Activated T-helper 1 cell treated with anti-CD3 and anti-CD28 coated beads, Interleukin-2, amount 50 U/mL, for 16 hours (primary cell): ENCODE results near the gene ROR2.

Source experiments
- DNase-seq, 2 donors: peaks; one replicate each; pipeline ENCODE4 v3.0.0-alpha.2; 2020; ENCODE audit warnings: low read depth in 1 of 2, low spot score in 1 of 2

The ROR2 gene

GRCh38 chr9:91724609-91725505, 225.2 kb downstream of the ROR2 start:
- DNase-seq: no peak

DNA sequence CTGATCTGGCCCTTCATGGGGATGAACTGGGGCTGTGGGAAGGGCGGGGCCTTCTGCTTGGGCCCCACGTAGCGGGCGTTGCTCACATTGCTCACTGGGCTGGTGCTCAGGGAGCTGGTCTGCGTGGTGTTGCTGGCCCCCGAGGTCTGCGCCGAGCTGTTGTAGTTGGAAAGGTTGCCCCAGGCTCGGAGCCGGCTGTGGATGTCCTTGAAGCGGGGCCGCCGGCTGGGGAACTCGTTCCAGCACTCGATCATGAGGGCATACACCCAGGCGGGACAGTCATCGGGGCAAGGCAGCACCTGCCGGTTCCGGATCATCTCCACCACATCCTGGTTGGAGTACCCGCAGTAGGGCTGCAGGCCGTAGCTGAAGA, 226.0 kb downstream of the ROR2 start:
- DNase-seq: no peak

- DNase-seq: no peak
Observed at GRCh38 chr9:91723420-91724067, 226.5 kb downstream of the ROR2 start.

GRCh38 chr9:91720751-91721705, 229.0 kb downstream of the ROR2 start:
- no peak for DNase-seq

- no peak for DNase-seq
Observed at GRCh38 chr9:91720313-91720712, 229.7 kb downstream of the ROR2 start.

GRCh38 chr9:91718071-91718470, 232.0 kb downstream of the ROR2 start:
- DNase-seq: no peak

DNA sequence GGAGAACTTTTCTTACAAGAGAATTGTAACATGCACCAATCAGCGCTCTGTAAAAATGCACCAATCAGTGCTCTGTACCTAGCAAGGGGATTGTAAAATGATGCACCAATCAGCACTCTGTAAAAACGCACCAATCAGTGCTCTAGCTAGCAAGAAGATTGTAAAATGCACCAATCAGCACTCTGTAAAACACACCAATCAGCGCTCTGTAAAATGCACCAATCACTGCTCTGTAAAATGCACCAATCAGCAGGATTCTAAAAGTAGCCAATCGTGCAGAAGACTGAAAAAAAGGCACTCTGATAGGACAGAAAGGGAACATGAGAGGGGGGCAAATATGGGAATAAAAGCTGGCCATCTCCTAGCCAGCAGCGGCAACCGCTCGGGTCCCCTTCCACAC, 233.2 kb downstream of the ROR2 start:
- no peak for DNase-seq

DNA sequence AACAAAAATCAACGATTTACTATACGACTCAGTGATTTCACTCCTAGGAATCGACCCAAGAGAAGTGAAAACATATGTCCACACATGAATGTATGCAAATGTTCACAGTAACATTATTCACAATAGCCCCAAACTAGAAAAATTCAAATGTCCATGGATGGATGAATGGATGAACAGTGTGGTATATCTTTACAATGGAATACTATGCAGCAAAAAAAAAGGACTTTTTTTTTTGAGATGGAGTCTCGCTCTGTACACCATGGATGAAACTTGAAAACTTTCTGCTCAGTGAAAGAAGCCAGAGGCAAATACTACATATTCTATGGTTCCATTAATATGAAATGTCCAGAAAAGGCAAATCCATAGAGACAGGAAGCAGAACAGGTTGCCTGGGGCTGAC, 233.8 kb downstream of the ROR2 start:
- DNase-seq: no peak

DNA sequence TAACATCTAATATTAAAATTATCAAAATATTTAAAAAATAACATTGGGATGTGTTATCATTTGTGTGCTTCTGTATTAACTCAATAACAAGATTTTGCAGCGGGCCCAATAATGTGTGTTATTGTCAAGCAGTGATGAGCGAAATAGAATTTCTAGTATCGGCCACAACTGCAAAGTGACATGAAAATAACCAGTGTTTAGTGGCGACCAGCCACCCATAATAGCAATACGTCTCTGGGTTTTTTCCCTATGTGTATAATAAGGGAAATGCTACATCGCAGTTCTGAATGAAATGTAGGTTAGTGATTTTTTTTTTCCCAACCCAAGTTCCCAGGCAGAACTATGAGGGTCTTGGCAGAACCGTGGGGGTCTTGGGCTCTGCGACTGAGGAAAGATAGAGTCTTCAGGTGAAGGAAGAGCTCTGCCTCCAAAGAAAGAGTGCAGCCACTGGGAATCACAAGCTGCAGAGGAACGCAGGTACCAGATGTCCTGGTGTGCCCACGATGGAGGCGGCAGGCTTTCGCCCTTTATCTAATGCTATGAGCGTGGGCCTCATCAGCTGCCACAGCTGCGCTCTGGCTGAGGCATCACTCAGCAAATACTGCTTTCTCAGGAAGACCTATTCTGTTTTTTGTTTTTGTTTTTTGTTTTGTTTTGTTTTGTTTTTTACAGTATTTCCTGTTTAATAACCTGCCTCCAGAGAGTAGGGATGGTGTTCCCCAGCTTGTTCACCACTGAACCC, 235.0 kb downstream of the ROR2 start:
- DNase-seq: no peak

GRCh38 chr9:91714020-91714806, 235.8 kb downstream of the ROR2 start:
- no peak for DNase-seq

- no peak for DNase-seq
Observed at GRCh38 chr9:91712811-91713210, 237.2 kb downstream of the ROR2 start.

DNA sequence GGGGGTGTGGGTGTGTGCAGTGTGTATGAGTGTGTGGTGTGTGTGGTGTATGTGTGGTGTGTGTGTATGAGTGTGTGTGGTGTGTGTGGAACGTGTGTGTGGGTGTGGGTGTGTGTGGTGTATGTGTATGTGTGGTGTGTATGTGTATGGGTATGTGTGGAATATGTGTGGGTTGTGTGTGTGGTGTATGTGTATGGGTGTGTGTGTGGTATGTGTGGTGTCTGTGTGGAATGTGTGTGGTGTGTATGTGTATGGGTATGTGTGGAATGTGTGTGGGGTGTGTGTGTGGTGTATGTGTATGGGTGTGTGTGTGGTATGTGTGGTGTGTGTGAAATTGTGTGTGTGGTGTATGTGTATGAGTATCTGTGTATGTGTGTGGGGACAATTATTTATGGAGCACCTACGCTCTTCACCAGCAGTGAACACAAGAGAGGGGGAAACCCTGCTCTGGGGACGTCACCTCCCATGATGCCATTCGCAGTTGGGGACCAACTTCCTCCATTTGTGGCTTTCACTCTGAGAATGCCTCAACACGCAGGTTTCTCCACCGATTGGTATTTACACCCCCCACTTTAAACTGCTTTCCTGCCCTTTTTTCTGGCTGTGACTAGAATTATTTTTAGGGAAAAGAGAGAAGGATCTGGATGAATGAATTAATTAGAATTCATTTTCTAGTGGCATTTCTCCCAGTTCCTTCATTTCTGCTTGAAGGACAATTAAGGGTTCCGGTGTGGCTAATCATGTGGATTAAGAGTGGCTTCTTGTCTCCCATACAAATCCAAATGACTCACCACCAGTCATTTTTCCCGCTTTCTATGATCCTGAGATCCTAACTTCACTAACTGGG, 238.1 kb downstream of the ROR2 start:
- DNase-seq: no peak

- DNase-seq: no peak
Observed at GRCh38 chr9:91710158-91710557, 239.9 kb downstream of the ROR2 start.

GRCh38 chr9:91705386-91705785, 244.6 kb downstream of the ROR2 start:
- no peak for DNase-seq

DNA sequence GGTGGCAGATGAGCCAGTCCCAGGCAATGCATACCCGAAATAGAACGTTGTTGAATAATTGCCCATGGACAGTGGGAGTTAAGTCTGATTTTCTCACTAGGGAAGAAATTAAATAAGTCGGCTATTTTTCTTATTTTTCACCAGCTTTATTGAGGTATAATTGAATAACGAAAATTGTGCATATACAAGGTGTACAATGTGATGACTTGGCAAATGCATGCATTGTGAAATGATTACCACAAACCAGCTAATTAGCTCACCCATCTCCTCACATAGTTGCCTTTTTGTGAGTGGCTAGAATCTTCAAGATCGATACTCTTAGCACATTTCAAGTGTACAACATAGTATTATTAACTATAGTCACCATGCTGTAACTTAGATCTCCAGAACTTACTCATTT, 249.6 kb downstream of the ROR2 start:
- DNase-seq: no peak

GRCh38 chr9:91698266-91698665, 251.8 kb downstream of the ROR2 start:
- DNase-seq: no peak

GRCh38 chr9:91697201-91697600, 252.8 kb downstream of the ROR2 start:
- no peak for DNase-seq

- DNase-seq: no peak
Observed at GRCh38 chr9:91694081-91694870, 255.8 kb downstream of the ROR2 start.
